GM12865 (cell line): ENCODE measurements around the gene KRTAP5-4.

Source experiments
- DNase-seq: peaks from one replicate; pipeline ENCODE4 v3.0.0; 2010; ENCODE audit warnings: low read depth
- H3K4me3 ChIP-seq: 2 replicates; pipeline ENCODE4 v1.5.1; 2011; ENCODE audit warnings: mild to moderate bottlenecking, low read depth, low read length, control low read depth
- TF ChIP-seq, protein P1 (sequence below): IDR thresholded peaks from 2 replicates; pipeline ENCODE4 v1.5.1; 2011; ENCODE audit warnings: low read length, control low read depth, low read depth, inconsistent platforms; ENCODE audit not compliant: insufficient read depth; ENCODE audit errors: missing control alignments

The KRTAP5-4 gene

DNA sequence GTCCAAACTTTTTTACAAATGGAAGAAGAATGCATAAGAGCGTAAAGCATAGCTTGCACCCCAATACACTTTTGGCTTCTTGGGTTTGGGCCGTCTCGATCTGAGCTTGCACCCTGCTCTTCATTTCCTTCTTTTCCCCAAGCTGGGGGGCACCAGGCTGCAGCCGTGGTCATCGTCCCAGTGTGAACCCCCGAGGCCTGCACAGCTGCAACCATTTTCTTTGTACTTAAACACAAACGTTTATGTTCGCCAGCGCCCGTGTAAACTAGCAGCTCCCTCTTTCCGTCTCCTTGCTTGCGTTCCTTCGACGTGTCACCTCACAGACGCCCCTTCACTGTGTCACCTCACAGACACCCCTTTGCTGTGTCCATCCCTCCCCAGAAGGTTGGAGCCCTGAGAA, 17.7 kb upstream of the KRTAP5-4 start:
- no peak overlapping the region for H3K4me3 ChIP-seq
- no peak for DNase-seq
- TF ChIP-seq, protein P1, sequence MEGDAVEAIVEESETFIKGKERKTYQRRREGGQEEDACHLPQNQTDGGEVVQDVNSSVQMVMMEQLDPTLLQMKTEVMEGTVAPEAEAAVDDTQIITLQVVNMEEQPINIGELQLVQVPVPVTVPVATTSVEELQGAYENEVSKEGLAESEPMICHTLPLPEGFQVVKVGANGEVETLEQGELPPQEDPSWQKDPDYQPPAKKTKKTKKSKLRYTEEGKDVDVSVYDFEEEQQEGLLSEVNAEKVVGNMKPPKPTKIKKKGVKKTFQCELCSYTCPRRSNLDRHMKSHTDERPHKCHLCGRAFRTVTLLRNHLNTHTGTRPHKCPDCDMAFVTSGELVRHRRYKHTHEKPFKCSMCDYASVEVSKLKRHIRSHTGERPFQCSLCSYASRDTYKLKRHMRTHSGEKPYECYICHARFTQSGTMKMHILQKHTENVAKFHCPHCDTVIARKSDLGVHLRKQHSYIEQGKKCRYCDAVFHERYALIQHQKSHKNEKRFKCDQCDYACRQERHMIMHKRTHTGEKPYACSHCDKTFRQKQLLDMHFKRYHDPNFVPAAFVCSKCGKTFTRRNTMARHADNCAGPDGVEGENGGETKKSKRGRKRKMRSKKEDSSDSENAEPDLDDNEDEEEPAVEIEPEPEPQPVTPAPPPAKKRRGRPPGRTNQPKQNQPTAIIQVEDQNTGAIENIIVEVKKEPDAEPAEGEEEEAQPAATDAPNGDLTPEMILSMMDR: no peak

DNA sequence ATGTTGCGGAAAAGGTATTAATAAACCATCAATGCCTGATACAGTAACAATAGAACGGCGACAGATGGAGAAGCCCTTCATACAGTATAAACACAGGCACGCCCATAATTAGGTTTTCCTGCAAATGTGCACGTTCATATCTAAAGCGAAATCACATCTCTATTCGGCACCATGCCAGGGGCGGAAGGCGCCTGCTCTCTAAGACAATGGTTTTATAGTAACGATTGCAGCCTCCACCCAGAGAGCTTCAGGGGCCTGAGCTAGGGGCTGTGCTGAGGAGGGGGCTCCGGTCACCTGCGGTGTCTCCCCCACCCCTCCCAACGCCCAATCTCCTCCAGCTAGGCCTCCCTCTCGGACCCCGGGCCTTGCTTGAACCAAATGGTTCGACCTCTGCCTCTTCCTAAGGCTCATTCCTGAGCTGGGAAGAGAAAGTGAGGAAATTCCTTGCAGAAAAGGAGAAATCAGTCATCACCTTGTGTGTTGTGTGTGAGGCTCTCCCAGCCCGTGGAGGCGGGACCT, 17.2 kb upstream of the KRTAP5-4 start:
- TF ChIP-seq, protein P1: no peak
- DNase-seq: no peak
- H3K4me3 ChIP-seq: no peak overlapping the region

DNA sequence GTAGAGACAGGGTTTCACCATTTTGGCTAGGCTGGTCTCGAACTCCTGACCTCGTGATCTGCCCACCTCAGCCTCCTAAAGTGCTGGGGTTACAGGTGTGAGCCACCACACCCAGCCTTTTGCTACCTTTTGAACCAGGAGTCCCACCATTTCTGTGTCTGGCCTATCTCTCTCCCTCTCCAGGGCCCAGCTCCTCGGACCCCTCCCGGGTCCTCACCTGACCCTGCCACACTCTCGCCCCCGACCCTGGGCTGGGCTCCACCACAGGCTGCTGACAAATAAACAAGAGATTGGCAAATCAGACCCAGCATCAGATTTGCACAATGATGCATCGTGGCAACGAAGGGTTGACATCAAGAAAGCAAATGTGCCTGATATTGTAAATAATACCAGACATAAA, 16.4 kb upstream of the KRTAP5-4 start:
- TF ChIP-seq, protein P1: no peak
- no peak overlapping the region for H3K4me3 ChIP-seq
- DNase-seq: no peak

DNA sequence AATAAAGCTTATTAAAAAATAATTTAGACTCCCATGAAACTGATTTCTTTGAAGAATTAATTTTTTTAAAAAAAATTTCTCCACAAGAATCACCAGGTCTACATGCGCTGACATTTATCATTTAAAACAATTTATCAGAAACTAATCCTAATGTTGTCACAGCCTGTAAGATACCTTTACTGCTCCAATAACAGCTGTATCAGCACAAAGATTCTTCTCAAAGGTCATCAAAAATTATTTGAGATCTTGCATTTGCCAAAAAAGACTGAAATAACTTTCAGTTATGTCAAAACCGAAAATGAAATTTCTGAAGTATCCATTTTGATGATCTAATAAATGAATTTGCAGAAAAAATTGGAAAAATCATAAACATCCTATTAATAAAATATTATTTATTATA, 15.7 kb upstream of the KRTAP5-4 start:
- TF ChIP-seq, protein P1: no peak
- H3K4me3 ChIP-seq: no peak overlapping the region

DNA sequence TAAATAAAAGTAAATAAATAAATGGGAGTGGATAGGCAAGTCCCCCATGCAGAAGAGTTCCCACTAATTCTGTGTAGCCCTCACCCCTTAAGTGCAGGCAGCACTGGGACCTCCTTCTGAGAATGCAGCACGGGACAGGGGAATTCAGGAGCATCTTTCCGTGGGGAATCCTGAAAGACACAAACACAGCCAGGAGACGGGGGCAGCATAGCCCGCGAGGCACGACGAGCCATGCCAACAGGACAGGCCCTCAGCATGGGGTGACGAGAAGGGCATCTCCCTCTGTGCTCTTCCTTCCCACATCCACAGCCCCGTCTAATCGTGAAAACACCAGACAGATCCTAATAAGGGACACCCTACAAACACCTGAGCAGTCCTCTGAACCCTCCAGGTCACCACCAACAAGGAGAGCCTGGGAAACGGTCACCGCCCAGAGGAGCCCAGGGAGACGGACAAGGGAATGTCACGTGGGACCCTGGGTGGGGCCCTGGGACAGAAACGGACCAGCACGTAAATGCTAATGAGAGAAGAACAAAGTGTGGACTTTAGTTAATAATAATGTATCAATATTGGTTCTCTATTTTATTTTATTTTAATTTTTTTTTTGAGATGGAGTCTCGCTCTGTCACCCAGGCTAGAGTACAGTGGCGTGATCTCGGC, 14.5 kb upstream of the KRTAP5-4 start:
- H3K4me3 ChIP-seq: no peak overlapping the region
- DNase-seq: no peak
- TF ChIP-seq, protein P1: no peak

More for the DNA sequence above, 15.7 kb upstream of the KRTAP5-4 start:
- DNase-seq: no peak

DNA sequence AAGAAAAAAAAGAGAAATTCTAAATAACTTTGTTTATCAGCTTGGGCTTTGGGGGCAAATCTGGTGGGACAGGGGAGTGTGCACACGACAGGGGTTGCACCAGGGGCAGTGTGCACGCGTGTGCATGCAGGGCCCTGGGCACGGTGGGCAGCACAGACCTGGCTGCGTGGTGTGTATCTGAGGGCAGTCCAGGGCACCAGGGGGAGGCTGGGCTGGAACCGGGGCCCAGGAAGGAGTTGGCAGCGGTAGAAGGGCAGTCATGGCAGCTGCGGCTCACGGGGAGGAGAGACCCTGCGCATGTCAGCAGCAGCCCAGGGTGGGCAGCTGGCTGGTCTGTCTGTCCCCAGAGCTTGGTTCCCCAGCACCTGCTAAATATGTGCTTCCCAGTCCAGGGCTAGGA, 11.9 kb upstream of the KRTAP5-4 start:
- DNase-seq: no peak
- TF ChIP-seq, protein P1: no peak
- H3K4me3 ChIP-seq: no peak overlapping the region
